Nephron progenitor cell (in vitro differentiated cells): ENCODE measurements around the gene SHC4.
A peak's percentile ranks its signal among the peaks of the same experiment; 100 is the strongest.
"Not testable (repeated sequence)": the region's sequence is repeated elsewhere in the genome, so short reads cannot be mapped to it uniquely, and the experiment has no call there.

ENCODE experiments used
- DNase-seq: peaks from one replicate; pipeline ENCODE4 v3.0.0; 2021
- H3K27ac Mint-ChIP-seq: 2 replicates; pipeline ENCODE4 v1.8.0; 2021; ENCODE audit warnings: mild to moderate bottlenecking, moderate library complexity, mixed read lengths
- H3K27me3 Mint-ChIP-seq: 2 replicates; pipeline ENCODE4 v1.8.0; 2021; ENCODE audit warnings: mild to moderate bottlenecking, low read depth, mixed read lengths; ENCODE audit not compliant: poor library complexity
- H3K36me3 Mint-ChIP-seq: 2 replicates; pipeline ENCODE4 v1.8.0; 2021; ENCODE audit warnings: low read depth, mixed read lengths
- H3K4me1 Mint-ChIP-seq: 2 replicates; pipeline ENCODE4 v1.8.0; 2021; ENCODE audit warnings: mixed read lengths
- H3K4me3 Mint-ChIP-seq: 2 replicates; pipeline ENCODE4 v1.8.0; 2021; ENCODE audit warnings: mild to moderate bottlenecking, moderate library complexity, mixed read lengths
- H3K9me3 Mint-ChIP-seq: 2 replicates; pipeline ENCODE4 v1.8.0; 2021; ENCODE audit warnings: mild to moderate bottlenecking, moderate library complexity, mixed read lengths
- CTCF ChIP-seq: fragments of 200-600 bp; sonication (generic); IDR thresholded peaks from 2 replicates; pipeline ENCODE4 v1.5.0; 2021; ENCODE audit warnings: antibody characterized with exemption

The SHC4 gene

GRCh38 chr15:48855501-48856440 lies 107.9 kb downstream of the SHC4 start:
- peak; percentile 5 for DNase-seq
- Mint-ChIP-seq H3K4me3 (no peak overlapping the region), H3K27me3 (peaks cover 4% of the 10 kb centered on the region), H3K27ac (no peak overlapping the region), H3K36me3 (no peaks in the 10 kb centered on the region), H3K9me3 (peaks cover 4% of the 10 kb centered on the region), H3K4me1 (peaks cover 35% of the 10 kb centered on the region)
- peak; percentile 28 for TF ChIP-seq CTCF

DNA sequence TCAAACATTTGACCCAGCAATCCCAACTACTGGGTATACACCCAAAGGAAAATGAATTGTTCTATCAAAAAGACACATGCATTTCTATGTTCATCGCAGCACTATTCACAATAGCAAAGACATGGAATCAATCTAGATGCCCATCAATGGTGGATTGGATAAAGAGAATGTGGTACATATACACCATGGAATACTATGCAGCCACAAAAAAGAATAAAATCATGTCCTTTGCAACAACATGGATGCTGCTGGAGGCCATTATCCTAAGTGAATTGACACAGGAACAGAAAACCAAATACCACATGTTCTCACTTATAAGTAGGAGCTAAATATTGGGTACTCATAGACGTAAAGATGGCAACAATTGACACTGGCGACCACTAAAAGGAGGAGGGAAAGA lies 109.3 kb downstream of the SHC4 start:
- H3K36me3 Mint-ChIP-seq, H3K4me3 Mint-ChIP-seq, DNase-seq, H3K27ac Mint-ChIP-seq, H3K27me3 Mint-ChIP-seq, H3K9me3 Mint-ChIP-seq: not testable (repeated sequence)
- H3K4me1 Mint-ChIP-seq = peaks cover 35% of the 10 kb centered on the region

DNA sequence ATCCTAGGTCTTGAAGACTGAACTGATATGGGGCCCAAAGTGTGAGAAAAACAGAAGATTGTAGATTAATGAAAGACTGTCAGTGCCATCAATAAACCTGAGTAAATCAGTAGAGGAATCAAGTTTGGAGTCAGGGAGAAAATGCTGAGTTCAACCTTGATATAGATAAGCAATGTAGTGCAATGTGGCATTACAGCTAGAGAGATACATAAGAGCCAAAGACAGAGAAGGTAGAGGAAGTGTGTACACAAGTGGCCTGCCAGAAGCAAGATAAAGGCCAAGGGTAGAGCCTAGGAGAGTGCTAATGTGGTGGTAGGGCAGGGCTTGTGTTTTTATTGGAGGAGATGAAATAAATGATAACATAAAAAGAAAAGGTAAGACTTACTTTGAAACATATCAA lies 111.8 kb downstream of the SHC4 start:
- peaks cover 4% of the 10 kb centered on the region for H3K9me3 Mint-ChIP-seq
- no peaks in the 10 kb centered on the region for H3K27me3 Mint-ChIP-seq
- H3K4me3 Mint-ChIP-seq = no peak overlapping the region
- TF ChIP-seq CTCF = no peak
- H3K4me1 Mint-ChIP-seq = peaks cover 19% of the 10 kb centered on the region
- no peaks in the 10 kb centered on the region for H3K36me3 Mint-ChIP-seq
- no peak overlapping the region for H3K27ac Mint-ChIP-seq
- DNase-seq = no peak

- Mint-ChIP-seq H3K36me3 (no peaks in the 10 kb centered on the region), H3K27me3 (no peaks in the 10 kb centered on the region), H3K4me1 (peaks cover 6% of the 10 kb centered on the region), H3K9me3 (peaks cover 4% of the 10 kb centered on the region), H3K4me3 (no peak overlapping the region), H3K27ac (no peak overlapping the region)
- DNase-seq = no peak
- no peak for TF ChIP-seq CTCF
Measured at GRCh38 chr15:48850648-48851047, 113.1 kb downstream of the SHC4 start.

DNA sequence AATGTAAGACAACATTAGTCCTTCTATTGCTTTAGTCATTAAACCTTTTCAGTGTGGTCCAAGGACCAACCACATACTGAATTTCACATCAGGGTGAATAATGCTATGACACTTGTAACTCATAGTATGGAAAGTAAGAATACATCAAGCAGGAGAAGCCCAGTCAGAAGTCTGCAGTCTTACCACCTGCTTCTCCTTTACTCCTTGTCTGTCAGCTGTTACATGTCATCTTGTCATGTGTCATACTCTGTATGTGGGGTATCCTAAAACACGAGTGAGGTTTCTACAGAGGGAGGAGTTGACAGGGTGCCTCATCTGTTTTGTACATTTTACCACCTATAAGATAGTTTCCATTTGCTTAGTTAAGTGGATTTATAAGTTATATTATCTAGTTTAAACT lies 118.6 kb downstream of the SHC4 start:
- H3K4me3 Mint-ChIP-seq = no peak overlapping the region
- no peak for DNase-seq
- H3K36me3 Mint-ChIP-seq = no peaks in the 10 kb centered on the region
- H3K9me3 Mint-ChIP-seq = peaks cover 6% of the 10 kb centered on the region
- H3K4me1 Mint-ChIP-seq = no peaks in the 10 kb centered on the region
- TF ChIP-seq CTCF = no peak
- no peaks in the 10 kb centered on the region for H3K27me3 Mint-ChIP-seq
- H3K27ac Mint-ChIP-seq = no peak overlapping the region

- H3K27me3 Mint-ChIP-seq = no peaks in the 10 kb centered on the region
- no peak for TF ChIP-seq CTCF
- no peaks in the 10 kb centered on the region for H3K36me3 Mint-ChIP-seq
- H3K9me3 Mint-ChIP-seq = peaks cover 6% of the 10 kb centered on the region
- DNase-seq = no peak
- no peak overlapping the region for H3K27ac Mint-ChIP-seq
- H3K4me1 Mint-ChIP-seq = no peaks in the 10 kb centered on the region
- no peak overlapping the region for H3K4me3 Mint-ChIP-seq
Measured at GRCh38 chr15:48842501-48842900, 121.2 kb downstream of the SHC4 start.
